Globus pallidus (tissue), 1 donor: ENCODE results near the gene PDXDC1.
"Not testable (repeated sequence)": the region's sequence is repeated elsewhere in the genome, so short reads cannot be mapped to it uniquely, and the experiment has no call there.

Experiments
- DNase-seq: peaks from one replicate; pipeline ENCODE4 v3.0.0-alpha.2; 2015; ENCODE audit warnings: low spot score

The PDXDC1 gene

GRCh38 chr16:15016951-15017580, 42.2 kb downstream of the PDXDC1 start:
- DNase-seq = peak; percentile 14

- DNase-seq = not testable (repeated sequence)
Measured at GRCh38 chr16:15021429-15021828, 46.6 kb downstream of the PDXDC1 start.

GRCh38 chr16:15022194-15022593, 47.4 kb downstream of the PDXDC1 start:
- DNase-seq = not testable (repeated sequence)

GRCh38 chr16:15023381-15024077, 48.7 kb downstream of the PDXDC1 start:
- DNase-seq = not testable (repeated sequence)

GRCh38 chr16:15024858-15025199, 50.0 kb downstream of the PDXDC1 start:
- not testable (repeated sequence) for DNase-seq

GRCh38 chr16:15025234-15025951, 50.6 kb downstream of the PDXDC1 start:
- not testable (repeated sequence) for DNase-seq

GRCh38 chr16:15027051-15027450, 52.2 kb downstream of the PDXDC1 start:
- DNase-seq = not testable (repeated sequence)

GRCh38 chr16:15027503-15028344, 52.9 kb downstream of the PDXDC1 start:
- not testable (repeated sequence) for DNase-seq

GRCh38 chr16:15028345-15028715, 53.5 kb downstream of the PDXDC1 start:
- DNase-seq = not testable (repeated sequence)

GRCh38 chr16:15028801-15029698, 54.2 kb downstream of the PDXDC1 start:
- not testable (repeated sequence) for DNase-seq

- not testable (repeated sequence) for DNase-seq
Measured at GRCh38 chr16:15029749-15030148, 54.9 kb downstream of the PDXDC1 start.

- no peak for DNase-seq
Measured at GRCh38 chr16:15031179-15031578, 56.4 kb downstream of the PDXDC1 start.

- no peak for DNase-seq
Measured at GRCh38 chr16:15031586-15031985, 56.8 kb downstream of the PDXDC1 start.

- no peak for DNase-seq
Measured at GRCh38 chr16:15032547-15033308, 57.9 kb downstream of the PDXDC1 start.

- DNase-seq = no peak
Measured at GRCh38 chr16:15033309-15033707, 58.5 kb downstream of the PDXDC1 start.

- no peak for DNase-seq
Measured at GRCh38 chr16:15034266-15035162, 59.7 kb downstream of the PDXDC1 start.

- DNase-seq = no peak
Measured at GRCh38 chr16:15035163-15035729, 60.4 kb downstream of the PDXDC1 start.

- no peak for DNase-seq
Measured at GRCh38 chr16:15037003-15037402, 62.2 kb downstream of the PDXDC1 start.

GRCh38 chr16:15037745-15038144, 62.9 kb downstream of the PDXDC1 start:
- DNase-seq = no peak
